HG03135 (cell line): ENCODE measurements around the gene C9orf40.

ENCODE experiments used
- ATAC-seq: cut with Tn5 transposase; IDR thresholded peaks from one replicate; pipeline ENCODE4 v1.9.1; 2021; ENCODE audit warnings: mild to moderate bottlenecking, moderate library complexity; ENCODE audit not compliant: unreplicated experiment

Gene C9orf40

GRCh38 chr9:74952201-74953151 is at the start of gene C9orf40:
TSS of gene C9orf40 (minus strand) at chr9:74952912. CDS start at chr9:74952611, 301 bp downstream.
- peak; percentile 96 for ATAC-seq

- peak; percentile 87 for ATAC-seq
Measured at GRCh38 chr9:75001719-75002421, 49.2 kb upstream of the C9orf40 start.

GRCh38 chr9:75000835-75001234 is 48.1 kb upstream of the C9orf40 start:
- ATAC-seq: no peak

GRCh38 chr9:74985041-74985440 is 32.3 kb upstream of the C9orf40 start:
- no peak for ATAC-seq

GRCh38 chr9:74983709-74984108 is 31.0 kb upstream of the C9orf40 start:
- no peak for ATAC-seq

- no peak for ATAC-seq
Measured at GRCh38 chr9:74979844-74980243, 27.1 kb upstream of the C9orf40 start.

GRCh38 chr9:74977287-74977686 is 24.6 kb upstream of the C9orf40 start:
- no peak for ATAC-seq

GRCh38 chr9:74975538-74975937 is 22.8 kb upstream of the C9orf40 start:
- no peak for ATAC-seq

GRCh38 chr9:74974558-74974957 is 21.8 kb upstream of the C9orf40 start:
- ATAC-seq: no peak

GRCh38 chr9:74973714-74974113 is 21.0 kb upstream of the C9orf40 start:
- no peak for ATAC-seq

- ATAC-seq: no peak
Measured at GRCh38 chr9:74963056-74963455, 10.3 kb upstream of the C9orf40 start.

GRCh38 chr9:74961496-74961895 is 8.8 kb upstream of the C9orf40 start:
- no peak for ATAC-seq

GRCh38 chr9:74960561-74960960 is 7.8 kb upstream of the C9orf40 start:
- no peak for ATAC-seq

GRCh38 chr9:74958587-74958986 is 5.9 kb upstream of the C9orf40 start:
- no peak for ATAC-seq

GRCh38 chr9:74953235-74953751 is 581 bp upstream of the C9orf40 start:
- no peak for ATAC-seq

- ATAC-seq: peak; percentile 37
Measured at GRCh38 chr9:74951725-74952151, 974 bp downstream of the C9orf40 start.

- ATAC-seq: no peak
Measured at GRCh38 chr9:74951107-74951720, 1.5 kb downstream of the C9orf40 start.

GRCh38 chr9:74949859-74950855 is 2.6 kb downstream of the C9orf40 start:
- no peak for ATAC-seq

GRCh38 chr9:74948937-74949336 is 3.8 kb downstream of the C9orf40 start:
- no peak for ATAC-seq

- ATAC-seq: no peak
Measured at GRCh38 chr9:74946686-74947085, 6.0 kb downstream of the C9orf40 start.
